Measurements from ENCODE around the gene C6orf141. TPM values are rescaled to one million over a fixed set of nuclear protein-coding genes. Genes with fewer than 3 reads are reported as not detected.
A peak's percentile ranks its signal among the peaks of the same experiment; 100 is the strongest.

C6orf141 gene
- total RNA-seq, 2 donors from 2014 or later = 11.4 to 20.8 TPM

DNA sequence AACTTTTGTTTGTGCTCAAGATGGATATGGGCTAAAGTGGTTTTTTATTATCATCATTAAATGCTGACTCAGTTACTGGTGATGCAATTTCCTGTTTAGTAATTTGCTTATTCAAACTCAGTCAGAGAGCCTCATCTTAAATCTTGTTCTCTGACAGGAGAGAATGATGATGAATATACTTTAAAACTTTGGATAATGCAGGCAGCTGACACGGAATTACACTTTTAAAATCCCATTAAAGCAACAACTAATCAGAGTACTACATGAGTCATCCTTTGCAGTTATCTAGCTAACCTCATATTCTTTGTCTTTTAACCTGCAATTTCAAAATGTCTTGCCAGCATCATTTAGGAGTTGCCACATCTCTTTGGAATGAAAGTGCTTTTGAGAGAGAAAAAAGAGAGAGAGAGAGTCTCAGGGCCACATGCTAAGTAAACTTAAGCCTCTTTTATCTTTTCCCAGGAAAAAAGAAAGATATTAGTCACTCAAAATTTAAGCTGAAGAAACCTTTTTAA lies 9.2 kb upstream of the C6orf141 start:
- Histone ChIP-seq H3K9me3 (peaks cover 0 to 3% (median 0%) of the 10 kb centered on the region in 3 donors), H3K27ac (peak overlapping the region in 1 of 4 donors; percentile 17), H3K4me3 (no peak overlapping the region), H3K36me3 (replicated peaks in 1 of 2; ENCODE audit: insufficient read depth in 1 of 2, low read depth in 2 of 2) (no peaks in the 10 kb centered on the region), H3K27me3 (no peaks in the 10 kb centered on the region), H3K4me1 (peaks cover 13% of the 10 kb centered on the region)
- DNase-seq (no peak), ATAC-seq (no peak)
- intact Hi-C loops (cut with DNase I) = no loop called here
- TF ChIP-seq POLR2A (IDR thresholded peaks at IDR 0.05) = no peak
- TF ChIP-seq, protein P1, sequence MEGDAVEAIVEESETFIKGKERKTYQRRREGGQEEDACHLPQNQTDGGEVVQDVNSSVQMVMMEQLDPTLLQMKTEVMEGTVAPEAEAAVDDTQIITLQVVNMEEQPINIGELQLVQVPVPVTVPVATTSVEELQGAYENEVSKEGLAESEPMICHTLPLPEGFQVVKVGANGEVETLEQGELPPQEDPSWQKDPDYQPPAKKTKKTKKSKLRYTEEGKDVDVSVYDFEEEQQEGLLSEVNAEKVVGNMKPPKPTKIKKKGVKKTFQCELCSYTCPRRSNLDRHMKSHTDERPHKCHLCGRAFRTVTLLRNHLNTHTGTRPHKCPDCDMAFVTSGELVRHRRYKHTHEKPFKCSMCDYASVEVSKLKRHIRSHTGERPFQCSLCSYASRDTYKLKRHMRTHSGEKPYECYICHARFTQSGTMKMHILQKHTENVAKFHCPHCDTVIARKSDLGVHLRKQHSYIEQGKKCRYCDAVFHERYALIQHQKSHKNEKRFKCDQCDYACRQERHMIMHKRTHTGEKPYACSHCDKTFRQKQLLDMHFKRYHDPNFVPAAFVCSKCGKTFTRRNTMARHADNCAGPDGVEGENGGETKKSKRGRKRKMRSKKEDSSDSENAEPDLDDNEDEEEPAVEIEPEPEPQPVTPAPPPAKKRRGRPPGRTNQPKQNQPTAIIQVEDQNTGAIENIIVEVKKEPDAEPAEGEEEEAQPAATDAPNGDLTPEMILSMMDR (IDR thresholded peaks at IDR 0.05) = no peak
- 19 to 22% methylated on average over 1 of the region's 1 CpG for WGBS, 2 donors

DNA sequence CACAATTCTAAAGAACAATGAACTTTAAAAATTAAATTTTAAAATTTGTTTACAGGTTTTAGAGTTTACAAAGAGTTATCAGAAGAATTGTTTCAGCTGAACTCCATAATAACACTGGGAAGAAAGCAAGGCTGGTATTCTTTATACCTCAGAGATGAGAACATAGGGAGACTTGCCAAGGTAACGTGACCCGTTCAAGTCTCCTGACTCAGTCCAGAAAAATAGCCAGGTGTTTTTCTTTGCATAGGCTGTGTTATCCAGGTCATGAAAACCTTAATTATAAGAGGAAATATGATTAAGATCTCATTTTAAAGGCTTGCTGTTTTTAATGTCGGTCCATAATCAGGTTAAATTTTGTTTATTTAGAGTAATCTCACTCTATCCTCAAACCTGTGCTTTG lies 8.5 kb upstream of the C6orf141 start:
- Histone ChIP-seq H3K27me3 (no peaks in the 10 kb centered on the region), H3K4me3 (no peak overlapping the region), H3K4me1 (peaks cover 13% of the 10 kb centered on the region), H3K9me3 (peaks cover 0 to 3% (median 0%) of the 10 kb centered on the region in 3 donors), H3K36me3 (replicated peaks in 1 of 2; ENCODE audit: insufficient read depth in 1 of 2, low read depth in 2 of 2) (no peaks in the 10 kb centered on the region), H3K27ac (peak overlapping the region in 1 of 4 donors; percentile 17)
- 18 to 22% methylated on average over 3 of the region's 3 CpGs for WGBS, 2 donors
- DNase-seq (peak in 3 of 4 donors; percentile 31 to 50 (median 33)), ATAC-seq (peak; percentile 52)
- TF ChIP-seq, protein P1 (IDR thresholded peaks at IDR 0.05) = no peak
- no peak for TF ChIP-seq POLR2A (IDR thresholded peaks at IDR 0.05)
- intact Hi-C loops (cut with DNase I) = no loop called here

DNA sequence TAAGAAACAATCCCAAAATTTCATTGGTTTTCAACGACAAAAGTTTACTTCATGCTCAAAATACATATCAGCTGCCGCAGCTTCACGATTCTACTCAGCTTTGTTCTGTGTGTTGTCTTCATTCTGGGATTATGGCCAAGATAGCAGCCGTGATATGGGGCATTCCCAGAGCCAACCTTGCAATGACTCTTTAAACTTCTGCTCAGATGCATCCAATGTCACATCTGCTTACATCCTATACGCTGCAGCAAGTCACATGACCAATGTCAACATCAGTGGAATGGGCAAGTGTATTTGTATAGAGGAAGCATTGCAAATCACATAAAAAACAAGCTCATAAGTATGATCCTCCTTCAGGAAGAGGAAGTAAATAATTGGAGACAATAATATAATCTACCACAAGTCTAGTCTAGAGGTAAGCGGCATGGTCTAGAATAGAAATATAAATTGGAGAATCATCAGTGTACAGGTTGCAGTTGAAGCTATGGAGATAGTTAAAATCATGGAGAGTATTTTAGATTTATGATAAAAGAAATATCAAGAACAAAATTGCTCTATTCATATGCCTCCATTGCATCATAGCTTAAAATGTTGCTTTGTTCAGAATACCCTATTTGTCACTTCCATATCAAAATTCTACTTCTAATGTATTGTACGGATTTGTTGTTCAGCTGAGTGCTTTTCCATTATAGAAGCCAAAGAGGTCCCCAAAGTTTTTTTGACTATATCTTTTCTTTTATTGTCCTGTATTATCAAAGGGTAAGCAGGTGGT lies 7.2 kb upstream of the C6orf141 start:
- H3K4me1 ChIP-seq = peaks cover 13% of the 10 kb centered on the region
- H3K27ac ChIP-seq = no peak overlapping the region
- peaks cover 0 to 3% (median 0%) of the 10 kb centered on the region in 3 donors for H3K9me3 ChIP-seq
- TF ChIP-seq, protein P1 (IDR thresholded peaks at IDR 0.05) = no peak
- TF ChIP-seq POLR2A (IDR thresholded peaks at IDR 0.05) = no peak
- no peaks in the 10 kb centered on the region for H3K27me3 ChIP-seq
- ATAC-seq (no peak), DNase-seq (no peak)
- WGBS, 2 donors = 50 to 56% methylated on average over 7 of the region's 7 CpGs
- intact Hi-C loops (cut with DNase I) = no loop called here
- H3K36me3 ChIP-seq (replicated peaks in 1 of 2; ENCODE audit: insufficient read depth in 1 of 2, low read depth in 2 of 2) = no peaks in the 10 kb centered on the region
- no peak overlapping the region for H3K4me3 ChIP-seq

GRCh38 chr6:49546331-49546730 lies 4.1 kb upstream of the C6orf141 start:
- WGBS, 2 donors = 60 to 86% methylated on average over 1 of the region's 1 CpG
- H3K4me1 ChIP-seq = peaks cover 23% of the 10 kb centered on the region
- H3K27me3 ChIP-seq = peaks cover 0 to 6% of the 10 kb centered on the region in 2 donors

GRCh38 chr6:49548613-49549304 lies 1.7 kb upstream of the C6orf141 start:
- Histone ChIP-seq H3K36me3 (replicated peaks in 1 of 2; ENCODE audit: insufficient read depth in 1 of 2, low read depth in 2 of 2) (no peaks in the 10 kb centered on the region), H3K27me3 (peaks cover 0 to 6% of the 10 kb centered on the region in 2 donors), H3K4me3 (no peak overlapping the region), H3K9me3 (no peaks in the 10 kb centered on the region), H3K4me1 (peaks cover 26% of the 10 kb centered on the region), H3K27ac (no peak overlapping the region)
- intact Hi-C loops (cut with DNase I) = no loop called here
- WGBS, 2 donors = 86 to 93% methylated on average over 5 of the region's 5 CpGs
- no peak for ATAC-seq
- DNase-seq = no peak
- TF ChIP-seq, protein P1 (IDR thresholded peaks at IDR 0.05) = no peak
- no peak for TF ChIP-seq POLR2A (IDR thresholded peaks at IDR 0.05)

More at GRCh38 chr6:49546331-49546730, 4.1 kb upstream of the C6orf141 start:
- intact Hi-C loops (cut with DNase I) = no loop called here
- Histone ChIP-seq H3K36me3 (replicated peaks in 1 of 2; ENCODE audit: insufficient read depth in 1 of 2, low read depth in 2 of 2) (no peaks in the 10 kb centered on the region), H3K4me3 (no peak overlapping the region), H3K27ac (no peak overlapping the region), H3K9me3 (peaks cover 0 to 3% (median 0%) of the 10 kb centered on the region in 3 donors)
- DNase-seq = no peak
- no peak for ATAC-seq
- no peak for TF ChIP-seq POLR2A (IDR thresholded peaks at IDR 0.05)
